Measurements from ENCODE around the gene CFAP20DC.
"Not testable (repeated sequence)": the region's sequence is repeated elsewhere in the genome, so short reads cannot be mapped to it uniquely, and the experiment has no call there.

The CFAP20DC gene

GRCh38 chr3:58724336-58724735 is 325.5 kb downstream of the CFAP20DC start:
- no peak for TF ChIP-seq POLR2A (IDR thresholded peaks at IDR 0.05; ENCODE audit: low read depth, low read length)
- no peak for DNase-seq (ENCODE audit: insufficient read length, low spot score)
- FAIRE-seq, result no peak

GRCh38 chr3:58723173-58723572 is 326.7 kb downstream of the CFAP20DC start:
- TF ChIP-seq POLR2A (IDR thresholded peaks at IDR 0.05; ENCODE audit: low read depth, low read length), result no peak
- FAIRE-seq, result no peak
- no peak for DNase-seq (ENCODE audit: insufficient read length, low spot score)

- TF ChIP-seq POLR2A (IDR thresholded peaks at IDR 0.05; ENCODE audit: low read depth, low read length), result no peak
- DNase-seq (ENCODE audit: insufficient read length, low spot score) (no peak), FAIRE-seq (no peak)
Observed at GRCh38 chr3:58722561-58722960, 327.3 kb downstream of the CFAP20DC start.

- DNase-seq (ENCODE audit: insufficient read length, low spot score), result no peak
- FAIRE-seq, result no peak
- no peak for TF ChIP-seq POLR2A (IDR thresholded peaks at IDR 0.05; ENCODE audit: low read depth, low read length)
Observed at GRCh38 chr3:58720526-58720925, 329.3 kb downstream of the CFAP20DC start.

GRCh38 chr3:58719684-58720083 is 330.1 kb downstream of the CFAP20DC start:
- DNase-seq (ENCODE audit: insufficient read length, low spot score), result no peak
- FAIRE-seq, result no peak
- no peak for TF ChIP-seq POLR2A (IDR thresholded peaks at IDR 0.05; ENCODE audit: low read depth, low read length)

- TF ChIP-seq POLR2A (IDR thresholded peaks at IDR 0.05; ENCODE audit: low read depth, low read length), result no peak
- FAIRE-seq (no peak), DNase-seq (ENCODE audit: insufficient read length, low spot score) (no peak)
Observed at GRCh38 chr3:58713715-58714401, 336.0 kb downstream of the CFAP20DC start.

GRCh38 chr3:58711871-58712270 is 338.0 kb downstream of the CFAP20DC start:
- no peak for TF ChIP-seq POLR2A (IDR thresholded peaks at IDR 0.05; ENCODE audit: low read depth, low read length)
- DNase-seq (ENCODE audit: insufficient read length, low spot score), result no peak
- no peak for FAIRE-seq

- not testable (repeated sequence) for FAIRE-seq
Observed at GRCh38 chr3:58708983-58709382, 340.8 kb downstream of the CFAP20DC start.

GRCh38 chr3:58708116-58708791 is 341.6 kb downstream of the CFAP20DC start:
- TF ChIP-seq POLR2A (IDR thresholded peaks at IDR 0.05; ENCODE audit: low read depth, low read length), result no peak
- DNase-seq (ENCODE audit: insufficient read length, low spot score), result no peak
- FAIRE-seq, result no peak

More at GRCh38 chr3:58708983-58709382, 340.8 kb downstream of the CFAP20DC start:
- not testable (repeated sequence) for DNase-seq (ENCODE audit: insufficient read length, low spot score)

- no peak for TF ChIP-seq POLR2A (IDR thresholded peaks at IDR 0.05; ENCODE audit: low read depth, low read length)
- no peak for FAIRE-seq
- no peak for DNase-seq (ENCODE audit: insufficient read length, low spot score)
Observed at GRCh38 chr3:58707390-58707930, 342.4 kb downstream of the CFAP20DC start.

GRCh38 chr3:58706395-58707167 is 343.2 kb downstream of the CFAP20DC start:
- no peak for DNase-seq (ENCODE audit: insufficient read length, low spot score)
- FAIRE-seq, result no peak
- TF ChIP-seq POLR2A (IDR thresholded peaks at IDR 0.05; ENCODE audit: low read depth, low read length), result no peak

- no peak for TF ChIP-seq POLR2A (IDR thresholded peaks at IDR 0.05; ENCODE audit: low read depth, low read length)
Observed at GRCh38 chr3:58704745-58705144, 345.1 kb downstream of the CFAP20DC start.

GRCh38 chr3:58704304-58704703 is 345.5 kb downstream of the CFAP20DC start:
- FAIRE-seq; DNase-seq (ENCODE audit: insufficient read length, low spot score): not testable (repeated sequence)

More at GRCh38 chr3:58704745-58705144, 345.1 kb downstream of the CFAP20DC start:
- no peak for DNase-seq (ENCODE audit: insufficient read length, low spot score)
- no peak for FAIRE-seq

GRCh38 chr3:58698246-58698645 is 351.6 kb downstream of the CFAP20DC start:
- FAIRE-seq, result no peak
- no peak for DNase-seq (ENCODE audit: insufficient read length, low spot score)
- TF ChIP-seq POLR2A (IDR thresholded peaks at IDR 0.05; ENCODE audit: low read depth, low read length), result no peak

Data from H54 (cell line).